ENCODE data around the gene SLC30A5. TPM values are rescaled to one million over a fixed set of nuclear protein-coding genes. Genes with fewer than 3 reads are reported as not detected.
"Not testable (repeated sequence)": the region's sequence is repeated elsewhere in the genome, so short reads cannot be mapped to it uniquely, and the experiment has no call there.

The SLC30A5 gene
- total RNA-seq, 3 donors from 2014 or later = 42.9 to 63.2 (median 52.4) TPM

- intact Hi-C loops (cut with DNase I; ENCODE audit: low total_unique reads) = no loop called here
- TF ChIP-seq POLR2AphosphoS5 (IDR thresholded peaks at IDR 0.05) (no peak), POLR2A (IDR thresholded peaks at IDR 0.05) (no peak), CTCF (IDR thresholded peaks at IDR 0.05) (no peak)
These were observed 44.0 kb downstream of the SLC30A5 start for GRCh38 chr5:69137807-69138206.

GRCh38 chr5:69138766-69139165 lies 45.0 kb downstream of the SLC30A5 start:
- Histone ChIP-seq H3K4me3 (no peak overlapping the region), H3K4me1 (no peaks in the 10 kb centered on the region), H3K27me3 (no peaks in the 10 kb centered on the region), H3K36me3 (no peaks in the 10 kb centered on the region), H3K27ac (no peak overlapping the region), H3K9me3 (peaks cover 0 to 8% of the 10 kb centered on the region in 2 donors)
- no peak for DNase-seq (ENCODE audit: low spot score in 2 of 2)
- TF ChIP-seq POLR2AphosphoS5 (IDR thresholded peaks at IDR 0.05) (no peak), CTCF (IDR thresholded peaks at IDR 0.05) (no peak), POLR2A (IDR thresholded peaks at IDR 0.05) (no peak)
- intact Hi-C loops (cut with DNase I; ENCODE audit: low total_unique reads) = no loop called here

More at GRCh38 chr5:69137807-69138206, 44.0 kb downstream of the SLC30A5 start:
- Histone ChIP-seq H3K36me3 (no peaks in the 10 kb centered on the region), H3K9me3 (peaks cover 0 to 8% of the 10 kb centered on the region in 2 donors), H3K4me3 (no peak overlapping the region), H3K27ac (no peak overlapping the region), H3K4me1 (no peaks in the 10 kb centered on the region), H3K27me3 (no peaks in the 10 kb centered on the region)
- DNase-seq (ENCODE audit: low spot score in 2 of 2) = no peak

- H3K27me3 ChIP-seq; intact Hi-C loops (cut with DNase I; ENCODE audit: low total_unique reads); H3K36me3 ChIP-seq: not testable (repeated sequence)
These were observed 46.4 kb downstream of the SLC30A5 start for GRCh38 chr5:69140239-69140638.

GRCh38 chr5:69140827-69141226 lies 47.0 kb downstream of the SLC30A5 start:
- TF ChIP-seq CTCF (IDR thresholded peaks at IDR 0.05) = no peak
- no peak for TF ChIP-seq POLR2AphosphoS5 (IDR thresholded peaks at IDR 0.05)
- no peak for TF ChIP-seq POLR2A (IDR thresholded peaks at IDR 0.05)
- intact Hi-C loops (cut with DNase I; ENCODE audit: low total_unique reads) = no loop called here
- no peak for DNase-seq (ENCODE audit: low spot score in 2 of 2)

More at GRCh38 chr5:69140239-69140638, 46.4 kb downstream of the SLC30A5 start:
- H3K4me3 ChIP-seq; H3K9me3 ChIP-seq; H3K4me1 ChIP-seq; H3K27ac ChIP-seq; DNase-seq (ENCODE audit: low spot score in 2 of 2): not testable (repeated sequence)

GRCh38 chr5:69148576-69148975 lies 54.8 kb downstream of the SLC30A5 start:
- DNase-seq (ENCODE audit: low spot score in 2 of 2); H3K36me3 ChIP-seq; H3K4me3 ChIP-seq; H3K27me3 ChIP-seq; intact Hi-C loops (cut with DNase I; ENCODE audit: low total_unique reads); H3K9me3 ChIP-seq; H3K4me1 ChIP-seq; H3K27ac ChIP-seq: not testable (repeated sequence)

More at GRCh38 chr5:69140827-69141226, 47.0 kb downstream of the SLC30A5 start:
- H3K36me3 ChIP-seq = no peaks in the 10 kb centered on the region
- no peak overlapping the region for H3K4me3 ChIP-seq
- H3K27me3 ChIP-seq = no peaks in the 10 kb centered on the region
- peaks cover 0 to 8% of the 10 kb centered on the region in 2 donors for H3K9me3 ChIP-seq
- no peaks in the 10 kb centered on the region for H3K4me1 ChIP-seq
- no peak overlapping the region for H3K27ac ChIP-seq

GRCh38 chr5:69148981-69149675 lies 55.3 kb downstream of the SLC30A5 start:
- Histone ChIP-seq H3K4me1 (no peaks in the 10 kb centered on the region), H3K27ac (no peak overlapping the region), H3K27me3 (no peaks in the 10 kb centered on the region), H3K4me3 (no peak overlapping the region), H3K36me3 (no peaks in the 10 kb centered on the region), H3K9me3 (no peaks in the 10 kb centered on the region)
- intact Hi-C loops (cut with DNase I; ENCODE audit: low total_unique reads) = no loop called here
- no peak for DNase-seq (ENCODE audit: low spot score in 2 of 2)
- TF ChIP-seq CTCF (IDR thresholded peaks at IDR 0.05) (no peak), POLR2A (IDR thresholded peaks at IDR 0.05) (no peak), POLR2AphosphoS5 (IDR thresholded peaks at IDR 0.05) (no peak)
